T-helper 1 cell treated with Interleukin-12 subunit alpha and Interleukin-12 subunit beta and Interleukin-4 antibody, amounts not matched to agents 30 μg/mL and 1 μg/mL, for 36 hours (primary cell): ENCODE results near the gene INPP5J.

Experiments used
- H3K27ac Mint-ChIP-seq: one replicate; pipeline ENCODE4 v1.8.0; 2021; ENCODE audit warnings: mild to moderate bottlenecking, mixed read lengths
- H3K27me3 Mint-ChIP-seq: one replicate; pipeline ENCODE4 v1.8.0; 2021; ENCODE audit warnings: low read depth, mixed read lengths
- H3K36me3 Mint-ChIP-seq: one replicate; pipeline ENCODE4 v1.8.0; 2021; ENCODE audit warnings: low read depth, mixed read lengths
- H3K4me1 Mint-ChIP-seq: one replicate; pipeline ENCODE4 v1.8.0; 2021; ENCODE audit warnings: low read depth, mixed read lengths
- H3K4me3 Mint-ChIP-seq: one replicate; pipeline ENCODE4 v1.8.0; 2021; ENCODE audit warnings: mild to moderate bottlenecking, moderate library complexity, mixed read lengths
- H3K9me3 Mint-ChIP-seq: one replicate; pipeline ENCODE4 v1.8.0; 2021; ENCODE audit warnings: mixed read lengths

INPP5J gene

GRCh38 chr22:31083923-31084810 lies 38.6 kb upstream of the INPP5J start:
- H3K27me3 Mint-ChIP-seq = no peaks in the 10 kb centered on the region
- H3K9me3 Mint-ChIP-seq = no peaks in the 10 kb centered on the region
- H3K4me3 Mint-ChIP-seq = peak overlapping the region; percentile 81
- peaks cover 1% of the 10 kb centered on the region for H3K36me3 Mint-ChIP-seq
- peaks cover 31% of the 10 kb centered on the region for H3K4me1 Mint-ChIP-seq
- H3K27ac Mint-ChIP-seq = peak overlapping the region; percentile 74

GRCh38 chr22:31084811-31085492 lies 37.8 kb upstream of the INPP5J start:
- peaks cover 1% of the 10 kb centered on the region for H3K36me3 Mint-ChIP-seq
- peak overlapping the region; percentile 74 for H3K27ac Mint-ChIP-seq
- H3K4me1 Mint-ChIP-seq = peaks cover 31% of the 10 kb centered on the region
- H3K27me3 Mint-ChIP-seq = no peaks in the 10 kb centered on the region
- no peaks in the 10 kb centered on the region for H3K9me3 Mint-ChIP-seq
- H3K4me3 Mint-ChIP-seq = peak overlapping the region; percentile 81

- Mint-ChIP-seq H3K4me1 (peaks cover 30% of the 10 kb centered on the region), H3K36me3 (peaks cover 1% of the 10 kb centered on the region), H3K27ac (no peak overlapping the region), H3K4me3 (peak overlapping the region; percentile 79), H3K27me3 (no peaks in the 10 kb centered on the region), H3K9me3 (no peaks in the 10 kb centered on the region)
Observed at GRCh38 chr22:31085493-31085824, 37.3 kb upstream of the INPP5J start.

- Mint-ChIP-seq H3K27me3 (no peaks in the 10 kb centered on the region), H3K4me3 (no peak overlapping the region), H3K9me3 (no peaks in the 10 kb centered on the region), H3K4me1 (peaks cover 27% of the 10 kb centered on the region), H3K27ac (no peak overlapping the region), H3K36me3 (peaks cover 1% of the 10 kb centered on the region)
Observed at GRCh38 chr22:31085928-31086327, 36.8 kb upstream of the INPP5J start.

GRCh38 chr22:31086703-31087330 lies 35.9 kb upstream of the INPP5J start:
- Mint-ChIP-seq H3K36me3 (peaks cover 1% of the 10 kb centered on the region), H3K9me3 (no peaks in the 10 kb centered on the region), H3K27ac (no peak overlapping the region), H3K27me3 (no peaks in the 10 kb centered on the region), H3K4me3 (no peak overlapping the region), H3K4me1 (peaks cover 23% of the 10 kb centered on the region)

- Mint-ChIP-seq H3K4me1 (peaks cover 14% of the 10 kb centered on the region), H3K27ac (no peak overlapping the region), H3K4me3 (no peak overlapping the region), H3K9me3 (no peaks in the 10 kb centered on the region), H3K36me3 (peaks cover 1% of the 10 kb centered on the region), H3K27me3 (no peaks in the 10 kb centered on the region)
Observed at GRCh38 chr22:31087744-31088215, 35.0 kb upstream of the INPP5J start.

GRCh38 chr22:31088233-31088986 lies 34.4 kb upstream of the INPP5J start:
- Mint-ChIP-seq H3K36me3 (peaks cover 1% of the 10 kb centered on the region), H3K9me3 (no peaks in the 10 kb centered on the region), H3K27ac (no peak overlapping the region), H3K27me3 (no peaks in the 10 kb centered on the region), H3K4me3 (no peak overlapping the region), H3K4me1 (peaks cover 10% of the 10 kb centered on the region)

- peak overlapping the region; percentile 5 for H3K27ac Mint-ChIP-seq
- no peaks in the 10 kb centered on the region for H3K9me3 Mint-ChIP-seq
- H3K4me1 Mint-ChIP-seq = peaks cover under 1% of the 10 kb centered on the region
- H3K36me3 Mint-ChIP-seq = peaks cover 1% of the 10 kb centered on the region
- H3K4me3 Mint-ChIP-seq = no peak overlapping the region
- H3K27me3 Mint-ChIP-seq = no peaks in the 10 kb centered on the region
Observed at GRCh38 chr22:31089160-31090100, 33.3 kb upstream of the INPP5J start.

GRCh38 chr22:31090217-31091085 lies 32.3 kb upstream of the INPP5J start:
- H3K9me3 Mint-ChIP-seq = no peaks in the 10 kb centered on the region
- H3K27ac Mint-ChIP-seq = no peak overlapping the region
- H3K27me3 Mint-ChIP-seq = no peaks in the 10 kb centered on the region
- no peak overlapping the region for H3K4me3 Mint-ChIP-seq
- H3K36me3 Mint-ChIP-seq = peaks cover 1% of the 10 kb centered on the region
- H3K4me1 Mint-ChIP-seq = no peaks in the 10 kb centered on the region

GRCh38 chr22:31091106-31091975 lies 31.4 kb upstream of the INPP5J start:
- Mint-ChIP-seq H3K9me3 (no peaks in the 10 kb centered on the region), H3K4me3 (no peak overlapping the region), H3K36me3 (peaks cover 1% of the 10 kb centered on the region), H3K27ac (no peak overlapping the region), H3K27me3 (no peaks in the 10 kb centered on the region), H3K4me1 (no peaks in the 10 kb centered on the region)

- H3K4me3 Mint-ChIP-seq = no peak overlapping the region
- H3K4me1 Mint-ChIP-seq = no peaks in the 10 kb centered on the region
- no peaks in the 10 kb centered on the region for H3K27me3 Mint-ChIP-seq
Observed at GRCh38 chr22:31092161-31092560, 30.6 kb upstream of the INPP5J start.

More at GRCh38 chr22:31092161-31092560, 30.6 kb upstream of the INPP5J start:
- H3K36me3 Mint-ChIP-seq = peaks cover 1% of the 10 kb centered on the region
- H3K27ac Mint-ChIP-seq = no peak overlapping the region
- H3K9me3 Mint-ChIP-seq = no peaks in the 10 kb centered on the region
